ENCODE data around the gene PSIP1. TPM values are rescaled to one million over a fixed set of nuclear protein-coding genes. Genes with fewer than 3 reads are reported as not detected.

The PSIP1 gene
- total and polyA plus RNA-seq, 9 of the 15 experiments (the other 6 are each of a cell fraction or from before 2014, with no cell fraction given): 18.8 to 119 (median 59.9) TPM

- TF ChIP-seq, protein P1, sequence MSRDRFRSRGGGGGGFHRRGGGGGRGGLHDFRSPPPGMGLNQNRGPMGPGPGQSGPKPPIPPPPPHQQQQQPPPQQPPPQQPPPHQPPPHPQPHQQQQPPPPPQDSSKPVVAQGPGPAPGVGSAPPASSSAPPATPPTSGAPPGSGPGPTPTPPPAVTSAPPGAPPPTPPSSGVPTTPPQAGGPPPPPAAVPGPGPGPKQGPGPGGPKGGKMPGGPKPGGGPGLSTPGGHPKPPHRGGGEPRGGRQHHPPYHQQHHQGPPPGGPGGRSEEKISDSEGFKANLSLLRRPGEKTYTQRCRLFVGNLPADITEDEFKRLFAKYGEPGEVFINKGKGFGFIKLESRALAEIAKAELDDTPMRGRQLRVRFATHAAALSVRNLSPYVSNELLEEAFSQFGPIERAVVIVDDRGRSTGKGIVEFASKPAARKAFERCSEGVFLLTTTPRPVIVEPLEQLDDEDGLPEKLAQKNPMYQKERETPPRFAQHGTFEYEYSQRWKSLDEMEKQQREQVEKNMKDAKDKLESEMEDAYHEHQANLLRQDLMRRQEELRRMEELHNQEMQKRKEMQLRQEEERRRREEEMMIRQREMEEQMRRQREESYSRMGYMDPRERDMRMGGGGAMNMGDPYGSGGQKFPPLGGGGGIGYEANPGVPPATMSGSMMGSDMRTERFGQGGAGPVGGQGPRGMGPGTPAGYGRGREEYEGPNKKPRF (IDR thresholded peaks at IDR 0.05; ENCODE audit: low read depth, low read length): no peak
- TF ChIP-seq ILF3 (IDR thresholded peaks at IDR 0.05; ENCODE audit: borderline replicate concordance) (no peak), IRF2 (CRISPR knock-in tag; IDR thresholded peaks at IDR 0.05) (no peak), NFE2L1 (tag; IDR thresholded peaks at IDR 0.05; ENCODE audit: borderline replicate concordance, low read depth) (no peak), U2AF1 (optimal IDR thresholded peaks at IDR 0.05; ENCODE audit: low read depth, low read length) (no peak), ZFP36 (IDR thresholded peaks at IDR 0.05; ENCODE audit: low read depth, low read length, partially characterized antibody) (no peak), ZNF324 (CRISPR knock-in tag; IDR thresholded peaks at IDR 0.05) (no peak), MXI1 (IDR thresholded peaks at IDR 0.05; ENCODE audit: low read depth, low read length) (no peak), ZNF316 (IDR thresholded peaks at IDR 0.05) (no peak), SMARCA5 (IDR thresholded peaks at IDR 0.05) (no peak), ZNF699 (CRISPR knock-in tag; IDR thresholded peaks at IDR 0.05; ENCODE audit: insufficient replicate concordance) (no peak), ZNF766 (CRISPR knock-in tag; conservative IDR thresholded peaks at IDR 0.05) (no peak; the same call in none of the 2 replicates), NONO (IDR thresholded peaks at IDR 0.05; ENCODE audit: low read depth in 2 of 2, low read length in 1 of 2) (no peak), STAT5A (IDR thresholded peaks at IDR 0.05; ENCODE audit: borderline replicate concordance, low read length) (no peak), HLTF (IDR thresholded peaks at IDR 0.05) (no peak), ZC3H11A (IDR thresholded peaks at IDR 0.05; ENCODE audit: low read depth, low read length) (no peak)
- TF ChIP-seq, protein P2, sequence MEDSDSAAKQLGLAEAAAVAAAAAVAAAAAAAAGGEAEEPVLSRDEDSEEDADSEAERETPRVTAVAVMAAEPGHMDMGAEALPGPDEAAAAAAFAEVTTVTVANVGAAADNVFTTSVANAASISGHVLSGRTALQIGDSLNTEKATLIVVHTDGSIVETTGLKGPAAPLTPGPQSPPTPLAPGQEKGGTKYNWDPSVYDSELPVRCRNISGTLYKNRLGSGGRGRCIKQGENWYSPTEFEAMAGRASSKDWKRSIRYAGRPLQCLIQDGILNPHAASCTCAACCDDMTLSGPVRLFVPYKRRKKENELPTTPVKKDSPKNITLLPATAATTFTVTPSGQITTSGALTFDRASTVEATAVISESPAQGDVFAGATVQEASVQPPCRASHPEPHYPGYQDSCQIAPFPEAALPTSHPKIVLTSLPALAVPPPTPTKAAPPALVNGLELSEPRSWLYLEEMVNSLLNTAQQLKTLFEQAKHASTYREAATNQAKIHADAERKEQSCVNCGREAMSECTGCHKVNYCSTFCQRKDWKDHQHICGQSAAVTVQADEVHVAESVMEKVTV (CRISPR knock-in tag; IDR thresholded peaks at IDR 0.05): no peak
- TF ChIP-seq, protein P3, sequence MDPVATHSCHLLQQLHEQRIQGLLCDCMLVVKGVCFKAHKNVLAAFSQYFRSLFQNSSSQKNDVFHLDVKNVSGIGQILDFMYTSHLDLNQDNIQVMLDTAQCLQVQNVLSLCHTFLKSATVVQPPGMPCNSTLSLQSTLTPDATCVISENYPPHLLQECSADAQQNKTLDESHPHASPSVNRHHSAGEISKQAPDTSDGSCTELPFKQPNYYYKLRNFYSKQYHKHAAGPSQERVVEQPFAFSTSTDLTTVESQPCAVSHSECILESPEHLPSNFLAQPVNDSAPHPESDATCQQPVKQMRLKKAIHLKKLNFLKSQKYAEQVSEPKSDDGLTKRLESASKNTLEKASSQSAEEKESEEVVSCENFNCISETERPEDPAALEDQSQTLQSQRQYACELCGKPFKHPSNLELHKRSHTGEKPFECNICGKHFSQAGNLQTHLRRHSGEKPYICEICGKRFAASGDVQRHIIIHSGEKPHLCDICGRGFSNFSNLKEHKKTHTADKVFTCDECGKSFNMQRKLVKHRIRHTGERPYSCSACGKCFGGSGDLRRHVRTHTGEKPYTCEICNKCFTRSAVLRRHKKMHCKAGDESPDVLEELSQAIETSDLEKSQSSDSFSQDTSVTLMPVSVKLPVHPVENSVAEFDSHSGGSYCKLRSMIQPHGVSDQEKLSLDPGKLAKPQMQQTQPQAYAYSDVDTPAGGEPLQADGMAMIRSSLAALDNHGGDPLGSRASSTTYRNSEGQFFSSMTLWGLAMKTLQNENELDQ (CRISPR knock-in tag; IDR thresholded peaks at IDR 0.05; ENCODE audit: borderline replicate concordance): no peak
- TF ChIP-seq, protein P4, sequence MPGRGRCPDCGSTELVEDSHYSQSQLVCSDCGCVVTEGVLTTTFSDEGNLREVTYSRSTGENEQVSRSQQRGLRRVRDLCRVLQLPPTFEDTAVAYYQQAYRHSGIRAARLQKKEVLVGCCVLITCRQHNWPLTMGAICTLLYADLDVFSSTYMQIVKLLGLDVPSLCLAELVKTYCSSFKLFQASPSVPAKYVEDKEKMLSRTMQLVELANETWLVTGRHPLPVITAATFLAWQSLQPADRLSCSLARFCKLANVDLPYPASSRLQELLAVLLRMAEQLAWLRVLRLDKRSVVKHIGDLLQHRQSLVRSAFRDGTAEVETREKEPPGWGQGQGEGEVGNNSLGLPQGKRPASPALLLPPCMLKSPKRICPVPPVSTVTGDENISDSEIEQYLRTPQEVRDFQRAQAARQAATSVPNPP (IDR thresholded peaks at IDR 0.05; ENCODE audit: borderline replicate concordance, insufficient read depth, insufficient read length): no peak
Observed at GRCh38 chr9:15422372-15423230, 88.2 kb downstream of the PSIP1 start, which contains the start of gene SNAPC3 (continued).

Measured in K562 (cell line).